Nephron (organoid): Measurements from ENCODE around the gene HSPH1.

ENCODE experiments used
- H3K27ac Mint-ChIP-seq, 3 experiments: 2 replicates each; pipeline ENCODE4 v1.8.0; 2020; ENCODE audit warnings: mixed read lengths in 3 of 3, mild to moderate bottlenecking in 2 of 3, moderate library complexity in 1 of 3
- H3K27me3 Mint-ChIP-seq: 2 replicates; pipeline ENCODE4 v1.8.0; 2021; ENCODE audit warnings: low read depth, mild to moderate bottlenecking, moderate library complexity, mixed read lengths
- H3K36me3 Mint-ChIP-seq: 2 replicates; pipeline ENCODE4 v1.8.0; 2020; ENCODE audit warnings: low read depth, mixed read lengths
- H3K4me1 Mint-ChIP-seq: 2 replicates; pipeline ENCODE4 v1.8.0; 2020; ENCODE audit warnings: mixed read lengths
- H3K4me3 Mint-ChIP-seq, 3 experiments: 2 replicates each; pipeline ENCODE4 v1.8.0; 2020; ENCODE audit warnings: mild to moderate bottlenecking in 3 of 3, mixed read lengths in 3 of 3, moderate library complexity in 2 of 3
- H3K9me3 Mint-ChIP-seq: 2 replicates; pipeline ENCODE4 v1.8.0; 2020; ENCODE audit warnings: mixed read lengths
- TF ChIP-seq, protein P1 (sequence below), 3 experiments: fragments of 200-600 bp; sonication (generic); IDR thresholded peaks; one replicate each; pipeline ENCODE4 v1.5.0; 2021; ENCODE audit warnings: antibody characterized with exemption in 3 of 3; ENCODE audit not compliant: unreplicated experiment in 3 of 3

Gene HSPH1

DNA sequence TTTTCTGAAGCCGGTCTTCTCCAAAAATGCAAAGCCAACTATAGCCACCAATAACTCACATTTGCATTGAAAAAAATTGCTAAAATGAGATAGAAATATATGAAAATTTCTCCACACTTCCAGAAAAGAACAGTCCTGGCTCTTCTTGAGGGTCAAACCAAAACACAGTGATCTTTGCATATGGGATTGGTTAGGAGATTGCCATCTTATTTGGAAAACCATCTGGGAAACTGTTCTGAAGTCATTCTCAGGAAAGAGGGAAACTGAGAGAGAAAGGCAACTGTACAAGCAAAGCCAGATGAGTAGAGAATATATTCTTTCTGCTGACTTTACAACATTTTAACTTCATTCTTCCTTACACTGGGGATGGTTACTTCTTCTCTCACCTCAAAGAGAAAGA, 54.6 kb downstream of the HSPH1 start:
- TF ChIP-seq, protein P1, sequence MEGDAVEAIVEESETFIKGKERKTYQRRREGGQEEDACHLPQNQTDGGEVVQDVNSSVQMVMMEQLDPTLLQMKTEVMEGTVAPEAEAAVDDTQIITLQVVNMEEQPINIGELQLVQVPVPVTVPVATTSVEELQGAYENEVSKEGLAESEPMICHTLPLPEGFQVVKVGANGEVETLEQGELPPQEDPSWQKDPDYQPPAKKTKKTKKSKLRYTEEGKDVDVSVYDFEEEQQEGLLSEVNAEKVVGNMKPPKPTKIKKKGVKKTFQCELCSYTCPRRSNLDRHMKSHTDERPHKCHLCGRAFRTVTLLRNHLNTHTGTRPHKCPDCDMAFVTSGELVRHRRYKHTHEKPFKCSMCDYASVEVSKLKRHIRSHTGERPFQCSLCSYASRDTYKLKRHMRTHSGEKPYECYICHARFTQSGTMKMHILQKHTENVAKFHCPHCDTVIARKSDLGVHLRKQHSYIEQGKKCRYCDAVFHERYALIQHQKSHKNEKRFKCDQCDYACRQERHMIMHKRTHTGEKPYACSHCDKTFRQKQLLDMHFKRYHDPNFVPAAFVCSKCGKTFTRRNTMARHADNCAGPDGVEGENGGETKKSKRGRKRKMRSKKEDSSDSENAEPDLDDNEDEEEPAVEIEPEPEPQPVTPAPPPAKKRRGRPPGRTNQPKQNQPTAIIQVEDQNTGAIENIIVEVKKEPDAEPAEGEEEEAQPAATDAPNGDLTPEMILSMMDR (IDR thresholded peaks at IDR 0.05; ENCODE audit: unreplicated experiment in 3 of 3) = no peak
- H3K36me3 Mint-ChIP-seq = no peaks in the 10 kb centered on the region
- no peak overlapping the region for H3K27ac Mint-ChIP-seq
- H3K4me3 Mint-ChIP-seq = no peak overlapping the region
- H3K4me1 Mint-ChIP-seq = peaks cover 6% of the 10 kb centered on the region
- peaks cover 18% of the 10 kb centered on the region for H3K27me3 Mint-ChIP-seq
- no peaks in the 10 kb centered on the region for H3K9me3 Mint-ChIP-seq

DNA sequence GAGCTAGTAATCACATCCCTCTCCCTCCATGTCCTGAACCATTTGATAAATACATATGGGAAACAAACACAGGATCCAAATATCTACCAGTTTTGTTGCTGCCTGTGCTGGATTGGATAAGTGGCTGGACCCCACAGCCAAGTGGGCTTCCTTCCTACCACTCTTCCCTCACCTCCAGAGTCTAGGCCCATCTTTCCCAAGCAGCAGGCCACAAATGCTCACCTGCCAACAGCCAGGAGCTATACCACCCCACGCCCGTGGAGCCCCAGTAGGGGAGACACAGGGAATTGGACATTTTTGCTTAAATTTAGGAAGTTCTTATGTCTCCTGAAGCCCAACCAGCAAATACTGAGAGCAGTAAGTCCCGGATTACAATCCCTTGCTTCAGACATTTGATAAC, 55.8 kb downstream of the HSPH1 start:
- Mint-ChIP-seq H3K27ac (no peak overlapping the region), H3K9me3 (no peaks in the 10 kb centered on the region), H3K4me3 (no peak overlapping the region), H3K36me3 (no peaks in the 10 kb centered on the region), H3K27me3 (peaks cover 14% of the 10 kb centered on the region), H3K4me1 (peaks cover 14% of the 10 kb centered on the region)
- TF ChIP-seq, protein P1 (IDR thresholded peaks at IDR 0.05; ENCODE audit: unreplicated experiment in 3 of 3) = no peak

DNA sequence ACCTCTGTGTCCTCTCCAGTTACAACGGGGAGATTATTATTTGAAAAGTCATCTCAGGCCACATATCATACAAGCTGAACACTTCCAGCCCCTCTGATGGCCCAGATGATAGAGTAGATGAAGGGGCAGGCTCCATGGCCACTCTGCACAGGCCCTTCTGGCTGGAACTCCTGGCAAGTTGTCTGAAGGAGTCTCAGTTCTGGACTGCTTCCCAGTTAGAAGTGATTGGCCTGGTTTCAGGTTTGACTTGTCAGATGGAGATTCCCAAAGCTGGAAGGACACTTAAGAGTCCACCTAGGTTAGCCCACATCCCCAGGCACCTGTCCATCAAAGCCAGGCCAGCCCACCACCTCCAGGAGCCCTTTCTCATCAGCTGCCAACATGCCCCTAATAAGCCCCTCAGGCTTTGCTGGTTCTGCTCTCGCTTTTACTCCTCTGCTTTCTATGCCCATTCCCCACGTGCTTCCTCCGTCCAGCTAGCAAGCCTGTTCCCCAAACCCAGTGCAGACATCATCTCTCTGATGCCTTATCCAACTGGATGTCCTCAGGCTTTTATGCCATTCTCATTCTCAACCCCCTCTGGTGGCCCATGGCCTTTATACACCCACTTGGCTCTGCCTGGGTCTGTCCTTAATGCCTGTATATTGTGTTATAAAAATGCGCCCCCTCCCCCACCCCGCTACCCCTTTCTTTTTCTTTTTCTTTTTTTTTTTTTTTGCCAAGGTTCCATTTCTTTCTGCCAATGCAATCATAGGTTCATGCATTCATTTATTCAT, 56.5 kb downstream of the HSPH1 start:
- peaks cover 17% of the 10 kb centered on the region for H3K27me3 Mint-ChIP-seq
- TF ChIP-seq, protein P1 (IDR thresholded peaks at IDR 0.05; ENCODE audit: unreplicated experiment in 3 of 3) = no peak
- H3K4me1 Mint-ChIP-seq = peaks cover 16% of the 10 kb centered on the region
- no peaks in the 10 kb centered on the region for H3K36me3 Mint-ChIP-seq
- no peaks in the 10 kb centered on the region for H3K9me3 Mint-ChIP-seq
- no peak overlapping the region for H3K27ac Mint-ChIP-seq
- no peak overlapping the region for H3K4me3 Mint-ChIP-seq

DNA sequence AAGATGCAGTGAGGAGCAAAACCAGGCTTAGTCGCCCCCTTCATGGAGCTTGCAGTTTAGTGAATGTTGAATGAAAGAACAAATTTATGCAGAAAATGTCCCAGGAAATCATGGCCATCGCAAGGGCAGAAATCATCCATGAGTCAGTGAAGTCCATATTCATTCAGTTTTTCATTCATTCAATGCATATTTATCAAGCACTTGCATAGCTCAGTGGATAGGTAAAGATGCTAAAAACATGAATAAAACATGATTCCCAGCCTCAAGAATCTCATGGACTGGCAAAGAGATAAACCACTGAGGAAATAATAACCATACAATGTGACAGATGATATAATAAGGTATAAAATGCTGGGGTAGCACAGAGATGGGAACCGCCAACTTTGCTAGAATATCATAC, 58.8 kb downstream of the HSPH1 start:
- TF ChIP-seq, protein P1 (IDR thresholded peaks at IDR 0.05; ENCODE audit: unreplicated experiment in 3 of 3) = no peak
- Mint-ChIP-seq H3K4me3 (no peak overlapping the region), H3K4me1 (peaks cover 16% of the 10 kb centered on the region), H3K27me3 (peaks cover 17% of the 10 kb centered on the region), H3K27ac (no peak overlapping the region), H3K36me3 (no peaks in the 10 kb centered on the region), H3K9me3 (no peaks in the 10 kb centered on the region)

DNA sequence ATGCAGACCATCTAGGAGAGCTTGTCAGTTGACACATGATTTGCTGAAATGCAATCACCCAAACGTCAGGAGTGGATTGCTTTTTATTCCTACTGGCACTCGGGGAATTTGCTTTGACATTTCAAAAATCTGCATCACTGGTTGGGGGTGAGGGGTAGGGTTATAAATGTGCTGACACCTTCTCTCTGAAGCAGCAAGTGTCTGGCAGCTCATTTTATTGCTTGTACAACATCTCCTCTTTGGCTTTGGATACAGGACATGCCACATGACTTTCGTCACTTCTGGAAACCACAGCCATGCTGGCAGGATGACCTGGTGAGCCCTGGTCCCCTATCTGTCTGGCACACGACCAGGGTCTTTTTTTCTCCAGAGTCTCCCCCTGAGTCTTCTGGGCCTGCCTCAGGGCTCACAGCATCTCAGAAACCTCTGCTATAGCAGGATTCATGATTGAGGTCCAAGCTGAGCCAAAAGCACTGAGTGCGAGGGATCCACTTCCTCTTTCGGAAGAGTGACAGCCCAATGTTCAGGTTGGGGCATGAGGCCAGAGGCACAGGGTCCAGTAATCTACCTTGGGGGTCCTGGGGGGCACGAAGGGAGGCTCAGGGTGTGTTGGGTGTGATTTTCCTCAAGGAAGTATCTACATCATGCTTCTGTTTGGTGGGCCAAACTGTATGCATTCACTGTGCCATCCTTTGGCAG, 60.1 kb downstream of the HSPH1 start:
- Mint-ChIP-seq H3K36me3 (no peaks in the 10 kb centered on the region), H3K4me1 (peaks cover 16% of the 10 kb centered on the region)

More for the DNA sequence above, 60.1 kb downstream of the HSPH1 start:
- Mint-ChIP-seq H3K27ac (no peak overlapping the region), H3K27me3 (peaks cover 22% of the 10 kb centered on the region), H3K4me3 (no peak overlapping the region), H3K9me3 (no peaks in the 10 kb centered on the region)
- TF ChIP-seq, protein P1 (IDR thresholded peaks at IDR 0.05; ENCODE audit: unreplicated experiment in 3 of 3) = no peak
